GM19372 (cell line): ENCODE data around the gene DDX42.
"Not testable (repeated sequence)": the region's sequence is repeated elsewhere in the genome, so short reads cannot be mapped to it uniquely, and the experiment has no call there.

ENCODE experiments used
- ATAC-seq: cut with Tn5 transposase; IDR thresholded peaks from one replicate; pipeline ENCODE4 v1.9.1; 2021; ENCODE audit warnings: mild to moderate bottlenecking, low read depth, moderate library complexity; ENCODE audit not compliant: unreplicated experiment

DDX42 gene

GRCh38 chr17:63774969-63775265 lies 947 bp downstream of the DDX42 start:
- ATAC-seq = no peak

- no peak for ATAC-seq
Measured at GRCh38 chr17:63775420-63775819, 1.4 kb downstream of the DDX42 start.

GRCh38 chr17:63780507-63780906 lies 6.5 kb downstream of the DDX42 start:
- no peak for ATAC-seq

GRCh38 chr17:63780928-63781327 lies 7.0 kb downstream of the DDX42 start:
- no peak for ATAC-seq

GRCh38 chr17:63783522-63783921 lies 9.6 kb downstream of the DDX42 start:
- no peak for ATAC-seq

- ATAC-seq = no peak
Measured at GRCh38 chr17:63785556-63785955, 11.6 kb downstream of the DDX42 start.

GRCh38 chr17:63786117-63786516 lies 12.1 kb downstream of the DDX42 start:
- no peak for ATAC-seq

DNA sequence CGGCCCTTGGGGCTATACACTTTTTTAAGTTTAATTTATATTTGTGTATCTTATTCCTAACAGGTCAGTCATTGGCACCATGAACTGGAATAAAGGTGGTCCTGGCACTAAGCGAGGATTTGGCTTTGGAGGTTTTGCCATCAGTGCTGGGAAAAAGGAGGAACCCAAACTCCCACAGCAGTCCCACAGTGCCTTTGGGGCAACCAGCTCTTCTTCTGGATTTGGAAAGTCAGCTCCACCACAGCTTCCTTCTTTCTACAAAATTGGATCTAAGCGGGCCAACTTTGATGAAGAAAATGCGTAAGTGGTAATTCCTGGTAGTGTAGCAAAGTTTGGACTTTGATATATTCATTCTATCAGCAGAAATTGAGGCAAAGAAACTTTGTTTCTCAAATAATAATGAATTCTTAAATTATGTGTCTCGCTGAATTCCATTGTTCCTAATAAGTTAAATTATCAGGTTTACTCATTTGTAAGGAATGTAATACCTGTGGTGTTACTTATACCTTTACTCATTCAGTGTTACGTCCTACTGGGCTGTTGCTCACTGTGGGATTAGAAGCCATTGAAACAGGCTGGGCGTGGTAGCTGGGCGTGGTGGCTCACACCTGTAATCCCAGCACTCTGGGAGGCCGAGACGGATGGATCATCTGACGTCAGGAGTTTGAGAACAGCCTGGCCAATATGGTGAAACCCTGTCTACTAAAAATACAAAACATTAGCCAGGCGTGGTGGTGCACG lies 13.2 kb downstream of the DDX42 start:
- no peak for ATAC-seq

- no peak for ATAC-seq
Measured at GRCh38 chr17:63790057-63790456, 16.1 kb downstream of the DDX42 start.

GRCh38 chr17:63792055-63792729 lies 18.2 kb downstream of the DDX42 start:
- ATAC-seq = no peak

DNA sequence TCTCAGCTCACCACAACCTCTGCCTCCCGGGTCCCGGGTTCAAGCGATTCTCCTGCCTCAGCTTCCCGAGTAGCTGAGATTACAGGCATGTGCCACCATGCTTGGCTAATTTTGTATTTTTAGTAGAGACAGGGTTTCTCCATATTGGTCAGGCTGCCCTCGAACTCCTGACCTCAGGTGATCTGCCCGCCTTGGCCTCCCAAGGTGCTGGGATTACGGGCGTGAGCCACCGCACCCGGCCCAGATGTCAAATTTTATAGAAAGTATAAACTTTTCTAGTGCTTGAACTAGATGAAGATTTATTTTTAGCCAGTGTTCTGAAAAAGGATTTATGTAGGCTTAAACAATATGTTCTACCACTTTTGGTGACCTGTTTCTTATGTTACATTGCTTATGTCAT lies 22.4 kb downstream of the DDX42 start:
- ATAC-seq = not testable (repeated sequence)

DNA sequence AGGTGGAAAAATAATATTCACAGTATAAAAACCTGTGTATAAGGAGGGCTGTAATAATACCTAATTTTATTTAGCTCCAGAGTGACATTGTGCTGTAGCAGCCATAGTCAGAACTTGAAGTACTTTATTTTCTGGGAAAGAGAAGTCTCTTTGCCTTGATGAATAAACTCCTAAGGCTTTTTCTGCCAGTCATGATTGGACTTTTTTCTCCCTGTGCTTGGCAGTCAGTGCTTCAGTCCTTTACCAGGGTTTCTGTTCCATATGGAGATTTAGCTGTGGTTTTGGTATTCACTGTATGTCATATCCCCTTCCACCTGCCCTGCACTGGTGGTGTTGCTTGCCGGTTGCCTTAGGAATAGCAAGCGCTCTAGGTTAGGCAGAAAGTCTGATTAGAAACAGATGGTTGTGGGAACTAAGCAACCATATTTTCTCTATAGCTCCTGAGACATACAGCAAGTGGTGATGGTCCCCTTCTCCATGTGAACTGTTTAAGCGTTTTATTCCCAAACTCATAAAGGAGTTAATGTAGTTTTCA lies 24.7 kb downstream of the DDX42 start:
- no peak for ATAC-seq

DNA sequence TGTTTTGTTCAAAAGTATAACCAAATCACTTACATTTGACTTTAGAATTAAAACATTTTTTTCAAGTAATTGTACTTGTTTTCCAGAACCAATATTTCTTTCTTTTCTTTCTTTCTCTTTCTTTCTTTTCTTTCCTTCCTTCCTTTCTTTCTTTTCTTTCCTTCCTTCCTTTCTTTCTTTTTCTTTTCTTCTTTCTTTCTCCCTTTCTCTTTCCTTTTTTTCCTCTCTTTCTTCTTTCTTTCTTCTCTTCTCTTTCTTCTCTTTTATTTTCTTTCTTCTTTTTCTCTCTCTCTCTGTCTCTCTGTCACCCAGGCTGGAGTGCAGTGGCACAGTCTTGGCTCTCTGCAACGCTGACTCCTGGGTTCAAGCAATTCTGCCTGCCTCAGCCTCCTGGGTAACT lies 26.8 kb downstream of the DDX42 start:
- ATAC-seq = no peak

DNA sequence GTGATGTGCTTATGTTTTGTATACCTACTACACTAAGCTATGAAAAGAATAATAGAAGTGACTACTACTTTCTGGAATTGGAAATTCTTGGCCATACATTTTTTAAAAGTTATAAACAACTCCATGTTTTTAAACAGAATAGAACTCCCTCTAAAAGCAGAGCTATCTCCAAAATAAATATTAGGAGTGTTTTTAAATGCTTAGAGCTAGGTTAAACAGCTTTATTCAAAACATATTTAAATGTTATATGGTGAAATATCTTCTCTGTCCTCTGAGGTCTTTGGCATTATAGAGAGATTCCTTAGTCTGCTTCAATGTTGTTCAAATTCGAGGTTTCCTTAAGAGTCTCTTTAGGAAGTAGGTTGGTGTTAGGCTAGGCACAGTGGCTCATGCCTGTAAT lies 30.4 kb downstream of the DDX42 start:
- ATAC-seq = no peak

GRCh38 chr17:63805591-63805990 lies 31.6 kb downstream of the DDX42 start:
- ATAC-seq = no peak

DNA sequence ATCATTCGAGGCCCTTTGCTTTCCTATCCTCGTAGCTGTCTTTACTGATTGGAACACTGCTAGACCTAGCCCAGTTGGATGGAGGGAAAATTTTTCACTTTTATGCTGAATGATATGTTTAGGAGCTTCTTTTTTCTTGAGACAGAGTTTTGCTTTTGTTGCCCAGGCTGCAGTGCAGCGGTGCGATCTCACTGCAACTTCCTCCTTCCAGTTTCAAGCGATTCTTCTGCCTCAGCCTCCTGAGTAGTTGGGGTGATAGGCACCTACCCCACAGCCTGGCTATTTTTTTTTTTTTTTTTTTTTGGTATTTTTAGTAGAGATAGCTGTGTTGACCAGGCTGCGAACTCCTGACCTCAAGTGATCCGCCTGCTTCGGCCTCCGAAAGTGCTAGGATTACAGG lies 36.0 kb downstream of the DDX42 start:
- ATAC-seq = no peak

DNA sequence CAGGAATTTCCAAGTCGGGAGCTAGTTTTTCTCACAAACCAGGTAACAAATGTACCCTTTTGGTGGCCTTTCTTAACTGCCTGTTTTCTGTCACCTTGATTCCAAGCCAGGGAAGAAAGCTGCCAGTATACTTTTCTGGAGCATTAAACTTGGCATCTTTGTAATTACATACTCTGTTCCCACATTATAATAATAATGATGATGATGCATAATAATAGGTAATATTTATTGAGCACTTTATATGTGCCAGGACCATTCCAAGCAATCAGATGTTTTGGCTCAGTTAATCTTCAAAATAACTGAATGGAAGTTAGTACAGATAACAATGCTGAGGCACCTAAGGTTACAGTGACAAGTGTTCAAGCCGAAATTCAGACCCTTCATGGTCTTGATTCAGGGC lies 42.2 kb downstream of the DDX42 start:
- no peak for ATAC-seq

- no peak for ATAC-seq
Measured at GRCh38 chr17:63816669-63817068, 42.7 kb downstream of the DDX42 start.

GRCh38 chr17:63817736-63818385 lies 43.9 kb downstream of the DDX42 start:
- ATAC-seq = no peak

DNA sequence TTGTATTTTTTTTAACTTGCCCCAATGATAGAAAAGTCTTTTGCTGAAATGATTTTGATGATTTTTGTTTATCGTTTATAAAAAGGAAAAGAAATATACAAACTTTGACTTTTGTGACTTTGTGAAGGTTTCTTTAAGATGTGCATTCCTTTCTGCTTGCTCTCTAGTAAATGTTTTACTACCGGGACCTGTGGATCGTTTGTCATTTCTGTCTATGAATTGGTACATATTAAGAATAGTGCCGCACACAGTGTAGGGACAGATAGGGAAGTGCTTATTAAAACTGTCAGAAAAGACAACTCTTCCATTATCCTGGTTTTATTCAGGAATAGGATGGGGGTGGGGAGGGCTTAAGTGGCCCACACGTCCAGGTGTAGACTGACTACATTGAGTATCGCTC lies 45.2 kb downstream of the DDX42 start:
- no peak for ATAC-seq

- no peak for ATAC-seq
Measured at GRCh38 chr17:63819585-63820537, 45.9 kb downstream of the DDX42 start.
